WTC11 (cell line): ENCODE results near the gene SLC16A9. TPM values are rescaled to one million over a fixed set of nuclear protein-coding genes. Genes with fewer than 3 reads are reported as not detected.

Experiments used
- ATAC-seq: fragments of 200-7000 bp; cut with Tn5 transposase; 2 replicates; pipeline ENCODE4 v1.10.0; 2021; ENCODE audit warnings: mild to moderate bottlenecking, moderate library complexity
- CTCF ChIA-PET: fragments of 300-600 bp; sonication (Branson Sonifier 250); formaldehyde crosslinking; loops from one replicate; lab custom pipeline; 2021; ENCODE audit warnings: antibody characterized with exemption; lab: Charles Lee
- POLR2A ChIA-PET: fragments of 350-600 bp; sonication (Branson Sonifier 250); formaldehyde crosslinking; loops from one replicate; lab custom pipeline; 2021; ENCODE audit warnings: antibody characterized with exemption; lab: Charles Lee
- DNase-seq: peaks from one replicate; pipeline ENCODE4 v3.0.0; 2021; ENCODE audit warnings: low spot score
- H3K27ac Mint-ChIP-seq: 2 replicates; pipeline ENCODE4 v1.8.0; 2021; ENCODE audit warnings: mixed read lengths
- H3K27me3 Mint-ChIP-seq: 2 replicates; pipeline ENCODE4 v1.8.0; 2021; ENCODE audit warnings: low read depth, mild to moderate bottlenecking, moderate library complexity, mixed read lengths
- H3K36me3 Mint-ChIP-seq: 2 replicates; pipeline ENCODE4 v1.8.0; 2021; ENCODE audit warnings: mixed read lengths
- H3K4me1 Mint-ChIP-seq: 2 replicates; pipeline ENCODE4 v1.8.0; 2022; ENCODE audit warnings: mixed read lengths
- H3K4me3 Mint-ChIP-seq: 2 replicates; pipeline ENCODE4 v1.8.0; 2021; ENCODE audit warnings: mild to moderate bottlenecking, moderate library complexity, mixed read lengths
- H3K9me3 Mint-ChIP-seq: 2 replicates; pipeline ENCODE4 v1.8.0; 2021; ENCODE audit warnings: mixed read lengths
- CBFB ChIP-seq: sonication (generic); formaldehyde crosslinking; IDR thresholded peaks from 2 replicates; pipeline ENCODE4 v1.8.1; 2022; ENCODE audit warnings: mild to moderate bottlenecking, low read depth, missing genetic modification reagents
- GRHL2 ChIP-seq: fragments of 250-450 bp; sonication (Bioruptor Pico); IDR thresholded peaks from 2 replicates; pipeline ENCODE4 v1.8.0; 2022; ENCODE audit warnings: mild to moderate bottlenecking, moderate library complexity; ENCODE audit not compliant: insufficient replicate concordance, severe bottlenecking
- GTF2I ChIP-seq: fragments of 250-450 bp; sonication (Bioruptor Pico); conservative IDR thresholded peaks from 2 replicates; pipeline ENCODE4 v1.4.0; 2021; ENCODE audit warnings: mild to moderate bottlenecking
- IRF1 ChIP-seq: sonication (generic); formaldehyde crosslinking; IDR thresholded peaks from 2 replicates; pipeline ENCODE4 v1.8.0; 2023; ENCODE audit warnings: missing genetic modification reagents
- KAT7 ChIP-seq: sonication (generic); formaldehyde crosslinking; IDR thresholded peaks from 2 replicates; pipeline ENCODE4 v1.8.1; 2023; ENCODE audit warnings: missing genetic modification reagents, mild to moderate bottlenecking, borderline replicate concordance
- MLX ChIP-seq: sonication (generic); formaldehyde crosslinking; IDR thresholded peaks from 2 replicates; pipeline ENCODE4 v1.8.1; 2023; ENCODE audit warnings: mild to moderate bottlenecking, missing genetic modification reagents, moderate library complexity
- NFATC4 ChIP-seq: fragments of 250-450 bp; sonication (Bioruptor Pico); IDR thresholded peaks from 2 replicates; pipeline ENCODE4 v1.9.0; 2021; ENCODE audit warnings: mild to moderate bottlenecking
- OVOL2 ChIP-seq: fragments of 250-450 bp; sonication (Bioruptor Pico); IDR thresholded peaks from 2 replicates; pipeline ENCODE4 v1.9.0; 2021; ENCODE audit warnings: mild to moderate bottlenecking, borderline replicate concordance
- PRDM15 ChIP-seq: sonication (generic); formaldehyde crosslinking; IDR thresholded peaks from 2 replicates; pipeline ENCODE4 v1.8.0; 2022; ENCODE audit warnings: missing genetic modification reagents
- SMAD3 ChIP-seq: sonication (generic); formaldehyde crosslinking; IDR thresholded peaks from 2 replicates; pipeline ENCODE4 v1.8.0; 2022; ENCODE audit warnings: missing genetic modification reagents, mild to moderate bottlenecking, borderline replicate concordance
- STAT6 ChIP-seq: sonication (generic); formaldehyde crosslinking; conservative IDR thresholded peaks from 2 replicates; pipeline ENCODE4 v1.8.1; 2023; ENCODE audit warnings: mild to moderate bottlenecking, low read depth, missing genetic modification reagents, moderate library complexity
- ZNF423 ChIP-seq: fragments of 250-450 bp; sonication (Bioruptor Pico); IDR thresholded peaks from 2 replicates; pipeline ENCODE4 v2.1.2; 2022; ENCODE audit warnings: mild to moderate bottlenecking, moderate library complexity
- total RNA-seq: library from RNA; stranded (reverse); gene quantifications from 3 replicates; pipeline ENCODE4 v1.2.3, GENCODE V29; 2021
- TF ChIP-seq, protein P1 (sequence below): sonication (generic); formaldehyde crosslinking; IDR thresholded peaks from 2 replicates; pipeline ENCODE4 v1.8.1; 2022; ENCODE audit warnings: mild to moderate bottlenecking, moderate library complexity, missing genetic modification reagents
- TF ChIP-seq, protein P2 (sequence below): sonication (generic); formaldehyde crosslinking; IDR thresholded peaks from 2 replicates; pipeline ENCODE4 v1.8.0; 2023; ENCODE audit warnings: missing genetic modification reagents, mild to moderate bottlenecking, borderline replicate concordance

SLC16A9 gene
- total RNA-seq, 1 experiment from 2014 or later, result 4.0 TPM

DNA sequence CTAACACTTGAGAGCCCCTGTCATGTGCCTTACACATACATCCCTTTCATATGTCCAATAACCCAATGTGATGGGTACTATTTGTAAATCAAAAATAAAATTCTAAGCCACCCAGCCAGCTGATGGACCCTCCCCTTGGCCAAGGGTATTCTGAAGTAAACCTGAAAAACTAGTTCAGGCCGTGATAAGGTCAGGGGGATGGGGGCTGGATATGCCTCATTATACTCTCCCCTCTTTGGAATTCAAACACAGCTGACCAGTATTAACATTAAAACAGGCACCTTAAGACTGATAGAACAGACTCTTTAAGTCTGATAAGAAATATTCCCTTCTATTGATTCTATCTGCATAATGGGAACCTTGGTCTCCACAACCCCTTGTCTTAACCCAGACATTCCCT is 51.9 kb downstream of the SLC16A9 start:
- TF ChIP-seq GTF2I (CRISPR knock-in tag) (no peak), OVOL2 (no peak), KAT7 (CRISPR knock-in tag) (no peak), SMAD3 (CRISPR knock-in tag) (no peak), ZNF423 (CRISPR knock-in tag) (no peak), NFATC4 (CRISPR knock-in tag) (no peak), MLX (CRISPR knock-in tag) (no peak), IRF1 (CRISPR knock-in tag) (no peak), GRHL2 (CRISPR knock-in tag) (no peak), PRDM15 (CRISPR knock-in tag) (no peak), CBFB (CRISPR knock-in tag) (no peak), STAT6 (CRISPR knock-in tag) (no peak)
- TF ChIP-seq, protein P1, sequence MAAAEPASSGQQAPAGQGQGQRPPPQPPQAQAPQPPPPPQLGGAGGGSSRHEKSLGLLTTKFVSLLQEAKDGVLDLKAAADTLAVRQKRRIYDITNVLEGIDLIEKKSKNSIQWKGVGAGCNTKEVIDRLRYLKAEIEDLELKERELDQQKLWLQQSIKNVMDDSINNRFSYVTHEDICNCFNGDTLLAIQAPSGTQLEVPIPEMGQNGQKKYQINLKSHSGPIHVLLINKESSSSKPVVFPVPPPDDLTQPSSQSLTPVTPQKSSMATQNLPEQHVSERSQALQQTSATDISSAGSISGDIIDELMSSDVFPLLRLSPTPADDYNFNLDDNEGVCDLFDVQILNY (CRISPR knock-in tag), result no peak
- TF ChIP-seq, protein P2, sequence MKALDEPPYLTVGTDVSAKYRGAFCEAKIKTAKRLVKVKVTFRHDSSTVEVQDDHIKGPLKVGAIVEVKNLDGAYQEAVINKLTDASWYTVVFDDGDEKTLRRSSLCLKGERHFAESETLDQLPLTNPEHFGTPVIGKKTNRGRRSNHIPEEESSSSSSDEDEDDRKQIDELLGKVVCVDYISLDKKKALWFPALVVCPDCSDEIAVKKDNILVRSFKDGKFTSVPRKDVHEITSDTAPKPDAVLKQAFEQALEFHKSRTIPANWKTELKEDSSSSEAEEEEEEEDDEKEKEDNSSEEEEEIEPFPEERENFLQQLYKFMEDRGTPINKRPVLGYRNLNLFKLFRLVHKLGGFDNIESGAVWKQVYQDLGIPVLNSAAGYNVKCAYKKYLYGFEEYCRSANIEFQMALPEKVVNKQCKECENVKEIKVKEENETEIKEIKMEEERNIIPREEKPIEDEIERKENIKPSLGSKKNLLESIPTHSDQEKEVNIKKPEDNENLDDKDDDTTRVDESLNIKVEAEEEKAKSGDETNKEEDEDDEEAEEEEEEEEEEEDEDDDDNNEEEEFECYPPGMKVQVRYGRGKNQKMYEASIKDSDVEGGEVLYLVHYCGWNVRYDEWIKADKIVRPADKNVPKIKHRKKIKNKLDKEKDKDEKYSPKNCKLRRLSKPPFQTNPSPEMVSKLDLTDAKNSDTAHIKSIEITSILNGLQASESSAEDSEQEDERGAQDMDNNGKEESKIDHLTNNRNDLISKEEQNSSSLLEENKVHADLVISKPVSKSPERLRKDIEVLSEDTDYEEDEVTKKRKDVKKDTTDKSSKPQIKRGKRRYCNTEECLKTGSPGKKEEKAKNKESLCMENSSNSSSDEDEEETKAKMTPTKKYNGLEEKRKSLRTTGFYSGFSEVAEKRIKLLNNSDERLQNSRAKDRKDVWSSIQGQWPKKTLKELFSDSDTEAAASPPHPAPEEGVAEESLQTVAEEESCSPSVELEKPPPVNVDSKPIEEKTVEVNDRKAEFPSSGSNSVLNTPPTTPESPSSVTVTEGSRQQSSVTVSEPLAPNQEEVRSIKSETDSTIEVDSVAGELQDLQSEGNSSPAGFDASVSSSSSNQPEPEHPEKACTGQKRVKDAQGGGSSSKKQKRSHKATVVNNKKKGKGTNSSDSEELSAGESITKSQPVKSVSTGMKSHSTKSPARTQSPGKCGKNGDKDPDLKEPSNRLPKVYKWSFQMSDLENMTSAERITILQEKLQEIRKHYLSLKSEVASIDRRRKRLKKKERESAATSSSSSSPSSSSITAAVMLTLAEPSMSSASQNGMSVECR, result no peak
- TF ChIP-seq, all 79 proteins: peak for 0
- Mint-ChIP-seq H3K4me3 (no peak overlapping the region), H3K27me3 (no peaks in the 10 kb centered on the region), H3K4me1 (peaks cover 17% of the 10 kb centered on the region), H3K36me3 (peaks cover 10% of the 10 kb centered on the region), H3K27ac (no peak overlapping the region), H3K9me3 (peaks cover 10% of the 10 kb centered on the region)
- ChIA-PET POLR2A (no interaction called here), CTCF (no interaction called here)
- DNase-seq, result no peak
- ATAC-seq, result peak; percentile 76
